HG03066 (cell line): ENCODE data around the gene PLCB4.

Experiments used
- ATAC-seq: cut with Tn5 transposase; IDR thresholded peaks from one replicate; pipeline ENCODE4 v1.9.1; 2021; ENCODE audit warnings: low read depth; ENCODE audit not compliant: unreplicated experiment

Gene PLCB4

GRCh38 chr20:9300534-9300933, 231.6 kb downstream of the PLCB4 start:
- ATAC-seq = no peak

GRCh38 chr20:9301129-9302090, 232.5 kb downstream of the PLCB4 start:
- ATAC-seq = no peak

GRCh38 chr20:9302091-9302462, 233.2 kb downstream of the PLCB4 start:
- ATAC-seq = no peak

- no peak for ATAC-seq
Observed at GRCh38 chr20:9306521-9306920, 237.6 kb downstream of the PLCB4 start.

- ATAC-seq = no peak
Observed at GRCh38 chr20:9308056-9308455, 239.2 kb downstream of the PLCB4 start.

- ATAC-seq = no peak
Observed at GRCh38 chr20:9311132-9311531, 242.2 kb downstream of the PLCB4 start.

- ATAC-seq = no peak
Observed at GRCh38 chr20:9319687-9320384, 250.9 kb downstream of the PLCB4 start.

GRCh38 chr20:9321007-9321406, 252.1 kb downstream of the PLCB4 start:
- no peak for ATAC-seq

GRCh38 chr20:9322661-9323060, 253.8 kb downstream of the PLCB4 start:
- no peak for ATAC-seq

GRCh38 chr20:9323622-9324021, 254.7 kb downstream of the PLCB4 start:
- no peak for ATAC-seq

- no peak for ATAC-seq
Observed at GRCh38 chr20:9329355-9330101, 260.6 kb downstream of the PLCB4 start.

- ATAC-seq = no peak
Observed at GRCh38 chr20:9330151-9330550, 261.3 kb downstream of the PLCB4 start.

GRCh38 chr20:9331707-9332435, 263.0 kb downstream of the PLCB4 start:
- ATAC-seq = no peak

- no peak for ATAC-seq
Observed at GRCh38 chr20:9332791-9333479, 264.0 kb downstream of the PLCB4 start.

GRCh38 chr20:9334866-9335265, 266.0 kb downstream of the PLCB4 start:
- ATAC-seq = no peak

GRCh38 chr20:9338101-9338500, 269.2 kb downstream of the PLCB4 start:
- no peak for ATAC-seq

- ATAC-seq = no peak
Observed at GRCh38 chr20:9339708-9340107, 270.8 kb downstream of the PLCB4 start.

GRCh38 chr20:9342651-9343050, 273.8 kb downstream of the PLCB4 start:
- ATAC-seq = no peak

- no peak for ATAC-seq
Observed at GRCh38 chr20:9344083-9344920, 275.4 kb downstream of the PLCB4 start.
